Activated CD8-positive, alpha-beta memory T cell treated with anti-CD3 and anti-CD28 coated beads, Interleukin-2, amount 50 U/mL, for 1 hour (primary cell): Measurements from ENCODE around the gene MEOX1.

Experiments used
- DNase-seq: peaks from one replicate; pipeline ENCODE4 v3.0.0-alpha.2; 2020; ENCODE audit errors: extremely low read depth

Gene MEOX1

DNA sequence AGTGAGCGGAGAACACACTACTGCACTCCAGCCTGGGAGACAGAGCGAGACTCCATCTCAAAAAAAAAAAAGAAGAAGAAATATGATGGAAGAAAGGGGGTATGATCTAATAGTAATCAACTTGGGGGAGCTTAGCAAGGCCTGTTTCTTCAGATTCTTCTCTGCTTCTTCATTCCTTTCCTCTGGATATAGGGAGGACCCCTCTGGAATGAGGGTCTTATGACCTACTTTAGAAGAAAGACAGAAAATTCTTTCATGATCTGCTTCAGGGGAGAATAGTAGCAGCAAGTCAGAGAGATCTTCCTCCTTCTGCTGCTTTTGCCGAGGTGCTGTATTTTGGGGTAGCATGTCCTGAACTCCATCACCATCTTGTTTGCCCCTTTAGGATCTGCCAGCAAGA lies 70.7 kb downstream of the MEOX1 start:
- no peak for DNase-seq
